AG09309 (cell line): ENCODE measurements around the gene INSYN1.

Experiments used
- DNase-seq: peaks from one replicate; pipeline ENCODE4 v3.0.0-alpha.2; 2010; ENCODE audit warnings: low read depth
- H3K4me3 ChIP-seq: 2 replicates; pipeline ENCODE4 v1.5.1; 2011; ENCODE audit warnings: mild to moderate bottlenecking, low read depth, low read length, moderate library complexity; ENCODE audit not compliant: control insufficient read depth
- CTCF ChIP-seq: IDR thresholded peaks from 2 replicates; pipeline ENCODE4 v1.5.1; 2011; ENCODE audit warnings: mild to moderate bottlenecking, low read depth, low read length, inconsistent platforms; ENCODE audit not compliant: insufficient read depth, control insufficient read depth; ENCODE audit errors: missing control alignments

INSYN1 gene

DNA sequence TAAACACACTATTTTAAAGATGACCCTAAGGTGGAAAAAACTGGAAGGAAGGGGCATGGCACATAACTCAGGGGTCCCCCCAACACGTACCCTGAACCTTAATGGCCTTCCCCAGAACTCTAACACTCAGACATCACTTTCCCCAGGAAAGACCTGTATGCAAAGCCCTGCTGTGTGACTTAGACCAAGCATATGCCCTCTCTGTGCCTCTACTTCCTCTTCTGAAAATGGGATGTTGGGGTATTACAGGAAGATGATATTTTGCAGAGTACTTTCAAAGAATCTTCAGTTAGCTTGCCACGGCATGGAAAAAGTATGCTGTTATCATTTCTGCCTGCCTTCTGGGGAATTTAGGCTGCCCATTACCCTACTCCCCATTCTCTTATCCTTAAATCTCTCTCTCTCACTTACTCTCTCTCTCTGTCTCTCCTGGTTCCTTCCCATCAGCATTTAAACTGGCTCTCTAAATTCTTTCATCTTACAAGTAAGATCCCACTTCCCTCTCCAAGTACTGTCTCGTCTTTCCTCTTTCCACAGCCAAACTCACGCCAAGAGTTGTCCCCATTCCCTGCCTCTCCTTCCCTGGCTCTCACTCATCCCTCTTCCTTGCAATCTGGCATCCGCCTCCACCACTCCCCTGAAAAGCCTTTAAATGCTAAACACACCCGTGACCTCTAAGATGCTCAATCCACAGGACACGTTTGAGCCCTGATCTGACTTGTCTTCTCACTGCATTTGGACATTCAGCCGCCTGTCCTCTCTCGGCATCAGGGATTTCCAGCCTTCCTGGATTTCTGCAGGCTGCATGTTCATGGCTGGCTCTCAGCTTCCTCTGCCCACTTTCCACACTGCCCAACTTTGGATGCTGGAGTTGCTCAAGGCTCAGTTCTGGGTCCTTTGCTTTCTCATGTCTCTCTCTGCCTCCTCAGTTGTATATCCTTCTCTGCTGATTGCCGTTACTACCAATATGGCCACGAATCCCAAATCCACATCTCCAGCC, 7.5 kb upstream of the INSYN1 start:
- DNase-seq, result no peak
- H3K4me3 ChIP-seq, result no peak overlapping the region
- TF ChIP-seq CTCF, result no peak

GRCh38 chr15:73758461-73758860, 5.3 kb upstream of the INSYN1 start:
- no peak overlapping the region for H3K4me3 ChIP-seq
- no peak for TF ChIP-seq CTCF
- DNase-seq, result no peak

DNA sequence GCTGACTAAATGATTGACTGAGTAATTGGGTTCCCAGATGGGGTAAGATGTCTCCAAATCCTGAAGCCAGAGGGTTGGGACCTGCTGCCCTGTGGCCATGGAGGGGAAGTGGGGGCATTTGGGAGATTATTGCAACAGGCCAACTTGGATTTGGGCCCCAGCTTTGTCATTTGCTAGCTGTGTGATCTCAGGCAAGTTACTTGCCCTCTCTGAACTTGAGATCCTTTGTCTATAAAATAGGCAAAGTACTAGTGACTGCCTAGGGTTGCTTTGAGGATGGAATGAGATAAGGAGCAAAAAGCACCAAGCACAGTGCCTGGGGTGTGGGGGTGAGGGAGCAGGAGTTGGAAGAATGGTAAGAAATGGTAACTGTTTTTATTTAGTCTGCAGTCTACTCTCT, 4.4 kb upstream of the INSYN1 start:
- DNase-seq, result no peak
- TF ChIP-seq CTCF, result no peak
- no peak overlapping the region for H3K4me3 ChIP-seq

DNA sequence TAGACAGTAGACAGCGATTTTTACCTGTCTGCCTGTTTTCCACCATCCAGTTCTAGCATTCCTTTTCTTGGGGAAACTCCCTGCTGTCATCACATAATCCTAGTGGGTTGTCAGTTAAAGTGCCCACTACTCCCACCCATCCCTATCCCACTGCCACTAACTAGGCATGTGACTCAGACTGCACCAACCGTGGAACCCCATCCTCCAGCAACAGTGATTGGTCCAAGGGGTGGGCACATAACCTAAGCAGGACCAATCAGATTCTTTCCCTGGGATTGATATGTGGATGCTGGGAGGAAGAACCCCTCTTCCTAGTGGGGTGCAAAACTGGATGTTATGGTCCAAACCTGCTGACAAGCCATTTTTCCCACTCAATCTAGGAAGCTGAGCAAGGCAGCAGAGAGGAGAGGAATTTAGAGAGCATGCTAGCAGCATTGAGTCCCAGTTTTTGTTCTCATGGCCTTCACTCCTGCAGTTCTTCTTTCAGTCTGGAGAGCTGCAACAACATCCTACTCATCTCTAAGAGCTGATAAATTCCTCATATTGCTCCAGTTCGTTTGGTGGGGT, 3.9 kb upstream of the INSYN1 start:
- H3K4me3 ChIP-seq, result no peak overlapping the region
- no peak for TF ChIP-seq CTCF
- no peak for DNase-seq

GRCh38 chr15:73756390-73756789, 3.2 kb upstream of the INSYN1 start:
- no peak for TF ChIP-seq CTCF
- no peak overlapping the region for H3K4me3 ChIP-seq
- DNase-seq, result no peak

DNA sequence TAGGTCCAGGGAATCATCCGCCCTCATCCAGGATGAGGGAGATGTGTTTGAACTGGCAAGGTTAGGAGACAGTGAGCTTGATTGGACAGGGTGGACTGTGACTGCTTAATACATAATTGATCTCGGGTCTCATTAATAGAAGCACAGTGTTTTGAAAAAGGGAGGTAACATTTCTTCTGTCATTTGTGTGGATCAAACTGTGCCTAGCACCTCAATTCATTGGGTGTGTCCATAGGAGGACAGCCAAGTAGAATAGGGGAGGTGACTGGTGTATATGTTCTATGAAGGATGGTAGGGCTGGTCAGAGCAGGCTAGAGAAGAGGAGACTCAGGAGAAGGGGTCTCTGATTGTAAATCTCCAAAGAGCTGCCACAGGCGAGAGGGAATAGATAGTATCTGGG, 2.8 kb upstream of the INSYN1 start:
- no peak for DNase-seq
- no peak overlapping the region for H3K4me3 ChIP-seq
- no peak for TF ChIP-seq CTCF
